Activated CD8-positive, alpha-beta memory T cell treated with anti-CD3 and anti-CD28 coated beads, Interleukin-2, amount 10 ng/mL, durations not matched to agents 7 days and 5 days (primary cell): ENCODE measurements around the gene AAMP. TPM values are rescaled to one million over a fixed set of nuclear protein-coding genes. Genes with fewer than 3 reads are reported as not detected.

Source experiments
- ATAC-seq: fragments of 150-1000 bp; cut with Tn5 transposase; one replicate; pipeline ENCODE4 v1.10.0; 2021; ENCODE audit warnings: moderate library complexity
- CTCF ChIA-PET: fragments of 350-600 bp; sonication (Branson Sonifier 250); formaldehyde crosslinking; loops from one replicate; lab custom pipeline; 2021; ENCODE audit warnings: antibody characterized with exemption; lab: Charles Lee
- DNase-seq: peaks from one replicate; pipeline ENCODE4 v3.0.0-alpha.2; 2020
- H3K27ac Mint-ChIP-seq: one replicate; pipeline ENCODE4 v1.8.0; 2021; ENCODE audit warnings: mild to moderate bottlenecking, mixed read lengths
- H3K27me3 Mint-ChIP-seq: one replicate; pipeline ENCODE4 v1.8.0; 2021; ENCODE audit warnings: mixed read lengths
- H3K36me3 Mint-ChIP-seq: one replicate; pipeline ENCODE4 v1.8.0; 2021; ENCODE audit warnings: mild to moderate bottlenecking, mixed read lengths
- H3K4me1 Mint-ChIP-seq: one replicate; pipeline ENCODE4 v1.8.0; 2021; ENCODE audit warnings: mixed read lengths
- H3K4me3 Mint-ChIP-seq: one replicate; pipeline ENCODE4 v1.8.0; 2021; ENCODE audit warnings: mild to moderate bottlenecking, moderate library complexity, mixed read lengths
- H3K9me3 Mint-ChIP-seq: one replicate; pipeline ENCODE4 v1.8.0; 2022; ENCODE audit warnings: low read depth, mixed read lengths
- microRNA-seq: library from miRNA; unstranded; fragments of <30 nt; microRNA quantifications from one replicate; pipeline ENCODE4 v1.2.0, GENCODE V29; 2022
- total RNA-seq, 2 experiments: library from RNA; stranded (reverse); gene quantifications; one replicate each; pipeline ENCODE4 v1.2.3, GENCODE V29; 2021

Gene AAMP
- total RNA-seq, 2 experiments from 2014 or later: 49.5 to 61.4 TPM

DNA sequence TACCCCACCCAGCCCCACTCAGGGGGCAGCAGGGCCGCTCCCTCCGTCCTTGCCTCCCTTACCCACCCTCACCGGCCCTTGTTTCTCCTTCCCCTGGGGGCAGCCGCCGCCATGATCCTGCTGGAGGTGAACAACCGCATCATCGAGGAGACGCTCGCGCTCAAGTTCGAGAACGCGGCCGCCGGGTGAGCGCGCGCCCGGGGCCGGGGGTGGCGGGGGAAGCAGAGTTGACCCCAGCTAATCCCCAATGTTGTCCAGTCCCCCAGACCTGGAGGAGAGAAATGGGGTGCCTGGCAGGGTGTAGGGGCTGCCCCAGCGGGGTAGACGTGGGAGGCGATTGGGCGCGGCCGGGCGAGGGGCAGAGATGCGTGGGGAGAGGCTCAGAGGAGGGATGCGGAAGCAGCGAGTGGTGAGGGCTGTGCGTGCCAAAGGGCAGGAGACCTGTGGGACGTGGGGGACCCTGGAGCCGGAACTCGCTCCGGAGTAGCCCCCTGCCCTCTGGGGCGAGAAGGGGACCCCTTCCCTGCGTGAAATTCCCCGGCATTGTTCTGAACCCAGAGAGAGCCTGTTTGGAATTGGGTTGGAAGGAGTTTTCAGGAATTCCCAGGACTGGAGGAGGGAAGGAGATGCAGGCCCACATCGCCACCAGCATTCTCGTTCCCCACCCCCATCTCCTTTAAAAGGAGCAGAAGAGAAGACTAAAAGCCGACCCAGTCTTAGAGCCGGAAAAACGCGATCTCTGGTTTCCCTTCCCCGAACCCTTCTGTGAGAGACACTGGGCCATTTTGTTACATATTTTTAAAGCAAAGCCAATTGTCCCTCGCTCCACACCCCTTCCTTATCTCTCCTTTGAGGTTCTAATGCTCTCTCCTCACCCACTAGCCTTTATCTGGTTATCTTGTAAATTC lies 52.3 kb downstream of the AAMP start:
- peak; percentile 74 for ATAC-seq
- Mint-ChIP-seq H3K27ac (peak overlapping the region; percentile 93), H3K36me3 (peaks cover 49% of the 10 kb centered on the region), H3K9me3 (no peaks in the 10 kb centered on the region), H3K4me1 (peaks cover 37% of the 10 kb centered on the region), H3K4me3 (peak overlapping the region; percentile 87), H3K27me3 (no peaks in the 10 kb centered on the region)
- peak; percentile 87 for DNase-seq
- CTCF ChIA-PET: interaction anchor here (0.9 to 1.6 kb wide), 2 partner anchors 12 to 52 kb away, joined by 3 to 9 read pairs; partner anchors contain the start of genes AAMP and PNKD

- peaks cover 2% of the 10 kb centered on the region for H3K27me3 Mint-ChIP-seq
- DNase-seq (peak; percentile 96), ATAC-seq (peak; percentile 74)
- no peaks in the 10 kb centered on the region for H3K9me3 Mint-ChIP-seq
- peak within 1 kb of the TSS; percentile 93 for H3K27ac Mint-ChIP-seq
- peaks cover 30% of the 10 kb centered on the region for H3K4me1 Mint-ChIP-seq
- H3K36me3 Mint-ChIP-seq: peaks cover 46% of the 10 kb centered on the region
- CTCF ChIA-PET: interaction anchor here (0.9 to 2.8 kb wide), 6 partner anchors 9 to 53 kb away, joined by 3 to 25 read pairs (median 4); partner anchors contain the start of genes AAMP and PNKD
- peak within 1 kb of the TSS; percentile 87 for H3K4me3 Mint-ChIP-seq
These were observed 53.1 kb downstream of the AAMP start, which contains the start of gene ARPC2 for GRCh38 chr2:218216674-218217359. Gene ARPC2 (plus strand): TSS chr2:218217189. CDS start chr2:218217471, 282 bp downstream.

GRCh38 chr2:218216336-218216673 lies 53.6 kb downstream of the AAMP start:
- CTCF ChIA-PET: interaction anchor here (1.1 to 2.8 kb wide), 5 partner anchors 10 to 43 kb away, joined by 3 to 25 read pairs (median 4); no protein-coding TSS in a partner anchor
- no peaks in the 10 kb centered on the region for H3K9me3 Mint-ChIP-seq
- H3K4me3 Mint-ChIP-seq: peak overlapping the region; percentile 87
- peaks cover 25% of the 10 kb centered on the region for H3K4me1 Mint-ChIP-seq
- peaks cover 41% of the 10 kb centered on the region for H3K36me3 Mint-ChIP-seq
- no peak for DNase-seq
- H3K27ac Mint-ChIP-seq: peak overlapping the region; percentile 93
- ATAC-seq: no peak
- peaks cover 3% of the 10 kb centered on the region for H3K27me3 Mint-ChIP-seq

Small RNAs within 50 kb of the gene (microRNA-seq; reads per million reads assigned to microRNA genes)
- gene MIR6513: 3.8 reads per million

Other genes starting within 250 kb of the AAMP start
- 1 to 10 TPM; 1.4 to 5.1 TPM for gene RUFY4, start 200.9 kb downstream of the AAMP start, total RNA-seq
- under 1 TPM; 0.15 to 0.30 TPM for gene CXCR2, start 144.1 kb downstream of the AAMP start, total RNA-seq
- 1 to 10 TPM in 1 of 2 experiments, under 1 TPM in 1; 0.54 to 1.4 TPM for gene CXCR1, start 103.2 kb downstream of the AAMP start, total RNA-seq
- gene ARPC2, start 52.9 kb downstream of the AAMP start, total RNA-seq: 100 to 1,000 TPM; 742 to 839 TPM
- under 1 TPM; 0.73 to 0.82 TPM for gene GPBAR1, start 9.1 kb downstream of the AAMP start, total RNA-seq
- 10 to 100 TPM; 37.6 to 40.7 TPM for gene PNKD, start 382 bp upstream of the AAMP start, total RNA-seq
- gene TMBIM1, start 22.4 kb upstream of the AAMP start, total RNA-seq: 10 to 100 TPM; 51.5 to 72.4 TPM
- not detected for gene CATIP, start 86.7 kb upstream of the AAMP start, total RNA-seq
- gene SLC11A1, start 112.1 kb upstream of the AAMP start, total RNA-seq: under 1 TPM; 0.18 to 0.35 TPM
- gene CTDSP1, start 129.7 kb upstream of the AAMP start, total RNA-seq: 100 to 1,000 TPM; 149 to 152 TPM
- under 1 TPM in 1 of 2 experiments, not detected in 1; 0.73 TPM for gene VIL1, start 149.0 kb upstream of the AAMP start, total RNA-seq